SK-N-SH (cell line): ENCODE measurements around the gene MAGI3. TPM values are rescaled to one million over a fixed set of nuclear protein-coding genes. Genes with fewer than 3 reads are reported as not detected.

Experiments
- CTCF ChIA-PET: fragments of 300-600, 350-600 bp; formaldehyde crosslinking; extraction: SDS; loops from one replicate; lab custom pipeline; 2021; lab: Yijun Ruan, JAX
- POLR2A ChIA-PET: fragments of 350-600 bp; sonication (Branson Sonifier 250); formaldehyde crosslinking; extraction: SDS; loops from one replicate; lab custom pipeline; 2020; ENCODE audit warnings: antibody characterized with exemption, inconsistent platforms; lab: Yijun Ruan, JAX
- DNase-seq: peaks from one replicate; pipeline ENCODE4 v3.0.0; 2012
- H2AFZ ChIP-seq: fragments of 200-600 bp; sonication (generic); 2 replicates; pipeline ENCODE4 v1.8.1; 2016; ENCODE audit warnings: antibody characterized with exemption, mild to moderate bottlenecking, low read depth
- H3F3A ChIP-seq: fragments of 200-600 bp; sonication (generic); replicated peaks from 2 replicates; pipeline ENCODE3; 2016; ENCODE audit warnings: antibody characterized with exemption, mild to moderate bottlenecking; ENCODE audit not compliant: insufficient read depth
- H3K27ac ChIP-seq, 2 experiments: fragments of 200-500 bp in 1 of 2; fragments of 200-600 bp in 1 of 2; sonication (Bioruptor generic) in 1 of 2; sonication (generic), shearing (Covaris generic) in 1 of 2; 2 replicates each; pipeline versions ENCODE4 v1.5.1 to v1.6.1; 2014 to 2016; ENCODE audit warnings: low read depth in 2 of 2, inconsistent platforms in 1 of 2, low read length in 1 of 2, mild to moderate bottlenecking in 1 of 2, mixed read lengths in 1 of 2
- H3K27me3 ChIP-seq: fragments of 200-600 bp; sonication (generic), shearing (Covaris generic); 2 replicates; pipeline ENCODE4 v1.6.1; 2016; ENCODE audit warnings: mixed run types; ENCODE audit not compliant: insufficient read depth
- H3K36me3 ChIP-seq, 2 experiments: fragments of 200-500 bp in 1 of 2; fragments of 200-600 bp in 1 of 2; sonication (Bioruptor generic) in 1 of 2; sonication (generic) in 1 of 2; replicated peaks in 1 of 2; 2 replicates each; pipeline versions ENCODE3 to v1.5.1; 2014 to 2016; ENCODE audit warnings: low read length in 1 of 2, mild to moderate bottlenecking in 1 of 2; ENCODE audit not compliant: insufficient read depth in 2 of 2, control insufficient read depth in 1 of 2
- H3K4me1 ChIP-seq, 2 experiments: fragments of 200-500 bp in 1 of 2; fragments of 200-600 bp in 1 of 2; sonication (Bioruptor generic) in 1 of 2; sonication (generic), shearing (Covaris generic) in 1 of 2; 2 replicates each; pipeline versions ENCODE4 v1.5.1 to v1.6.1; 2014 to 2016; ENCODE audit warnings: low read depth in 1 of 2, low read length in 1 of 2, mixed run types in 1 of 2; ENCODE audit not compliant: insufficient read depth in 2 of 2, control insufficient read depth in 1 of 2
- H3K4me2 ChIP-seq: fragments of 200-600 bp; sonication (generic), shearing (Covaris generic); 2 replicates; pipeline ENCODE4 v1.6.1; 2017; ENCODE audit warnings: mixed run types
- H3K4me3 ChIP-seq, 2 experiments: fragments of 200-500 bp in 1 of 2; fragments of 200-600 bp in 1 of 2; sonication (Bioruptor generic) in 1 of 2; sonication (generic), shearing (Covaris generic) in 1 of 2; 2 replicates each; pipeline versions ENCODE4 v1.5.1 to v1.8.1; 2014 to 2016; ENCODE audit warnings: low read depth in 2 of 2, inconsistent platforms in 1 of 2, low read length in 1 of 2, mild to moderate bottlenecking in 1 of 2, mixed read lengths in 1 of 2, moderate library complexity in 1 of 2
- H3K79me2 ChIP-seq: fragments of 200-600 bp; sonication (generic); 2 replicates; pipeline ENCODE4 v1.8.1; 2017; ENCODE audit warnings: mild to moderate bottlenecking; ENCODE audit not compliant: insufficient read depth
- H3K9ac ChIP-seq: fragments of 200-600 bp; sonication (generic); 2 replicates; pipeline ENCODE4 v1.6.1; 2017; ENCODE audit warnings: mixed run types
- H3K9me2 ChIP-seq: fragments of 200-600 bp; sonication (generic); 2 replicates; pipeline ENCODE4 v1.6.1; 2017; ENCODE audit warnings: mixed run types
- H3K9me3 ChIP-seq: fragments of 200-600 bp; sonication (generic); 2 replicates; pipeline ENCODE4 v1.6.1; 2017; ENCODE audit warnings: mixed run types, mild to moderate bottlenecking, moderate library complexity
- H4K20me1 ChIP-seq: fragments of 200-600 bp; sonication (generic); 2 replicates; pipeline ENCODE4 v1.6.1; 2017; ENCODE audit warnings: mild to moderate bottlenecking, mixed run types; ENCODE audit not compliant: insufficient read depth
- EP300 ChIP-seq, 2 experiments: IDR thresholded peaks; 2 replicates each; pipeline versions ENCODE4 v1.4.0 to v1.6.1; 2012; ENCODE audit warnings: borderline replicate concordance in 1 of 2, low read depth in 1 of 2, low read length in 1 of 2
- FOSL2 ChIP-seq: IDR thresholded peaks from 2 replicates; pipeline ENCODE4 v1.4.0; 2012; ENCODE audit warnings: low read depth, mild to moderate bottlenecking, moderate library complexity, borderline replicate concordance
- FOXJ3 ChIP-seq: sonication (generic); formaldehyde crosslinking; IDR thresholded peaks from 2 replicates; pipeline ENCODE4 v1.5.1; 2020; ENCODE audit warnings: mild to moderate bottlenecking, missing genetic modification reagents
- FOXM1 ChIP-seq: IDR thresholded peaks from 2 replicates; pipeline ENCODE4 v1.4.0; 2012; ENCODE audit warnings: low read depth, mild to moderate bottlenecking
- JUND ChIP-seq: IDR thresholded peaks from 2 replicates; pipeline ENCODE4 v1.4.0; 2012
- MXI1 ChIP-seq: IDR thresholded peaks from 2 replicates; pipeline ENCODE4 v1.6.1; 2012; ENCODE audit warnings: mild to moderate bottlenecking, low read depth, low read length, improper control_type of control experiment
- REST ChIP-seq: IDR thresholded peaks from 2 replicates; pipeline ENCODE4 v1.6.1; 2012; ENCODE audit warnings: mild to moderate bottlenecking, low read depth, low read length, moderate library complexity
- RFX5 ChIP-seq: IDR thresholded peaks from 2 replicates; pipeline ENCODE4 v1.6.1; 2012; ENCODE audit warnings: mild to moderate bottlenecking, improper control_type of control experiment, low read length
- TEAD4 ChIP-seq: IDR thresholded peaks from 2 replicates; pipeline ENCODE4 v1.4.0; 2012; ENCODE audit warnings: mild to moderate bottlenecking, borderline replicate concordance; ENCODE audit not compliant: insufficient read depth
- USF2 ChIP-seq: fragments of 150-350 bp; IDR thresholded peaks from 2 replicates; pipeline ENCODE4 v1.6.1; 2017; ENCODE audit warnings: antibody characterized with exemption, low read length, low read depth, borderline replicate concordance
- YY1 ChIP-seq: IDR thresholded peaks from 2 replicates; pipeline ENCODE4 v1.4.0; 2012; ENCODE audit warnings: low read depth, mild to moderate bottlenecking
- WGBS: methylation state at CpG from one replicate; pipeline ENCODE4 v1.1.6; 2017; ENCODE audit warnings: low lambda C conversion rate; 5-methylcytosine and 5-hydroxymethylcytosine counted together
- polyA plus RNA-seq, 3 experiments: library from polyadenylated mRNA; depleted of rRNA; stranded (reverse); fragments of >200 nt; gene quantifications; 2 replicates each; pipeline ENCODE4 v1.2.3, GENCODE V29; 2012

MAGI3 gene
- polyA plus RNA-seq, 1 of the 3 experiments (the other 2 are of a cell fraction): 2.9 TPM

- no peaks in the 10 kb centered on the region for H3K9me2 ChIP-seq
- no peaks in the 10 kb centered on the region for H3K27me3 ChIP-seq
- no peak overlapping the region for H3K4me2 ChIP-seq
- H2AFZ ChIP-seq: no peak overlapping the region
- peaks cover 17% of the 10 kb centered on the region for H3F3A ChIP-seq
- H4K20me1 ChIP-seq: no peaks in the 10 kb centered on the region
- no peaks in the 10 kb centered on the region for H3K9me3 ChIP-seq
- DNase-seq: no peak
- no peak overlapping the region for H3K27ac ChIP-seq
- H3K9ac ChIP-seq: no peak overlapping the region
- ChIA-PET POLR2A (no interaction called here), CTCF (no interaction called here)
- H3K36me3 ChIP-seq: peaks cover 15 to 16% of the 10 kb centered on the region in 2 experiments
- H3K4me1 ChIP-seq: peaks cover 0 to 3% of the 10 kb centered on the region in 2 experiments; a peak in 2 of 4 replicates
- no peak for TF ChIP-seq JUND
- TF ChIP-seq RFX5: no peak
- no peak for TF ChIP-seq FOSL2
- H3K4me3 ChIP-seq: no peak overlapping the region
- no peaks in the 10 kb centered on the region for H3K79me2 ChIP-seq
Observed at GRCh38 chr1:113665071-113665470, 274.8 kb downstream of the MAGI3 start.

- Histone ChIP-seq H3K36me3 (peaks cover 15 to 18% of the 10 kb centered on the region in 2 experiments), H3K4me2 (no peak overlapping the region), H2AFZ (no peak overlapping the region), H4K20me1 (no peaks in the 10 kb centered on the region), H3K9me3 (no peaks in the 10 kb centered on the region)
- CTCF ChIA-PET: interaction anchor here (1.3 kb wide), 1 partner anchor 213 kb away, joined by 3 read pairs; no protein-coding TSS in a partner anchor
- no peak for DNase-seq
- no peak for TF ChIP-seq USF2
- no peak for TF ChIP-seq REST
- TF ChIP-seq, all 33 proteins: peak for 0
- peaks cover 17% of the 10 kb centered on the region for H3F3A ChIP-seq
- no peak overlapping the region for H3K9ac ChIP-seq
- WGBS: 90% methylated on average over 2 of the region's 2 CpGs
- no peaks in the 10 kb centered on the region for H3K79me2 ChIP-seq
- no peak overlapping the region for H3K4me3 ChIP-seq
- no peak overlapping the region for H3K27ac ChIP-seq
- H3K4me1 ChIP-seq: no peaks in the 10 kb centered on the region; a peak in 1 of 4 replicates
- no peaks in the 10 kb centered on the region for H3K27me3 ChIP-seq
- H3K9me2 ChIP-seq: no peaks in the 10 kb centered on the region
- POLR2A ChIA-PET: no interaction called here
Observed at GRCh38 chr1:113666126-113666525, 275.8 kb downstream of the MAGI3 start.

GRCh38 chr1:113669988-113670387 is 279.7 kb downstream of the MAGI3 start:
- Histone ChIP-seq H3F3A (peaks cover 7% of the 10 kb centered on the region), H3K9me2 (no peaks in the 10 kb centered on the region), H3K9me3 (no peaks in the 10 kb centered on the region), H3K4me3 (no peak overlapping the region), H3K27me3 (no peaks in the 10 kb centered on the region), H3K4me1 (peaks cover 2 to 6% of the 10 kb centered on the region in 2 experiments; a peak in 2 of 4 replicates), H3K27ac (no peak overlapping the region), H3K79me2 (no peaks in the 10 kb centered on the region), H3K9ac (no peak overlapping the region), H3K4me2 (no peak overlapping the region), H3K36me3 (peaks cover 21 to 36% of the 10 kb centered on the region in 2 experiments), H2AFZ (no peak overlapping the region), H4K20me1 (no peaks in the 10 kb centered on the region)
- TF ChIP-seq MXI1 (no peak), FOXM1 (no peak), TEAD4 (no peak), YY1 (no peak), FOSL2 (no peak), FOXJ3 (CRISPR knock-in tag) (no peak), EP300 (IDR thresholded peaks at IDR 0.05; ENCODE audit: borderline replicate concordance in 1 of 2, low read depth in 1 of 2, low read length in 1 of 2) (no peak)
- 89% methylated on average over 1 of the region's 1 CpG for WGBS
- no peak for DNase-seq
- POLR2A ChIA-PET: no interaction called here
- CTCF ChIA-PET: interaction anchor here (1.1 to 2.1 kb wide), 2 partner anchors 9 to 597 kb away, joined by 4 to 6 read pairs; partner anchors contain the start of gene LRIG2
